Hematopoietic multipotent progenitor cell (in vitro differentiated cells): ENCODE measurements around the gene WASL. TPM values are rescaled to one million over a fixed set of nuclear protein-coding genes. Genes with fewer than 3 reads are reported as not detected.

Experiments used
- DNase-seq, 3 donors: peaks; one replicate each; pipeline ENCODE4 v3.0.0-alpha.2; 2011 to 2015; ENCODE audit warnings: low read depth in 2 of 3, low spot score in 2 of 3
- total RNA-seq: library from RNA; depleted of rRNA; stranded (reverse); fragments of >200 nt; gene quantifications from one replicate; pipeline ENCODE4 v1.2.3, GENCODE V29; 2012

WASL gene
- total RNA-seq, 1 donor, result 5.1 TPM

GRCh38 chr7:123705211-123705901 is 43.4 kb downstream of the WASL start:
- no peak for DNase-seq

- DNase-seq, result no peak
Observed at GRCh38 chr7:123695944-123696677, 52.7 kb downstream of the WASL start.

GRCh38 chr7:123692471-123692877 is 56.3 kb downstream of the WASL start:
- DNase-seq, result no peak

- no peak for DNase-seq
Observed at GRCh38 chr7:123690550-123690949, 58.3 kb downstream of the WASL start.

- DNase-seq, result no peak
Observed at GRCh38 chr7:123689250-123689649, 59.6 kb downstream of the WASL start.

- no peak for DNase-seq
Observed at GRCh38 chr7:123687727-123688126, 61.1 kb downstream of the WASL start.

GRCh38 chr7:123687161-123687560 is 61.6 kb downstream of the WASL start:
- no peak for DNase-seq

- peak in 2 of 3 donors; percentile 41 to 76 for DNase-seq
Observed at GRCh38 chr7:123682690-123683089, 66.1 kb downstream of the WASL start.

GRCh38 chr7:123681561-123681960 is 67.2 kb downstream of the WASL start:
- no peak for DNase-seq

- DNase-seq, result no peak
Observed at GRCh38 chr7:123680580-123680979, 68.2 kb downstream of the WASL start.

- no peak for DNase-seq
Observed at GRCh38 chr7:123679614-123680013, 69.2 kb downstream of the WASL start.

- DNase-seq, result no peak
Observed at GRCh38 chr7:123677061-123677715, 71.6 kb downstream of the WASL start.

- DNase-seq, result no peak
Observed at GRCh38 chr7:123675181-123675473, 73.7 kb downstream of the WASL start.

GRCh38 chr7:123674399-123675180 is 74.2 kb downstream of the WASL start:
- no peak for DNase-seq

- DNase-seq, result no peak
Observed at GRCh38 chr7:123673752-123674398, 74.9 kb downstream of the WASL start.

- DNase-seq, result no peak
Observed at GRCh38 chr7:123673137-123673732, 75.6 kb downstream of the WASL start.

- no peak for DNase-seq
Observed at GRCh38 chr7:123669485-123669884, 79.3 kb downstream of the WASL start.

- no peak for DNase-seq
Observed at GRCh38 chr7:123666492-123666891, 82.3 kb downstream of the WASL start.

GRCh38 chr7:123665896-123666295 is 82.9 kb downstream of the WASL start:
- no peak for DNase-seq

GRCh38 chr7:123665157-123665556 is 83.6 kb downstream of the WASL start:
- no peak for DNase-seq
